ENCODE data around the gene ZNF845. TPM values are rescaled to one million over a fixed set of nuclear protein-coding genes. Genes with fewer than 3 reads are reported as not detected.
"Not testable (repeated sequence)": the region's sequence is repeated elsewhere in the genome, so short reads cannot be mapped to it uniquely, and the experiment has no call there.

Gene ZNF845
- polyA plus RNA-seq, 1 donor: 6.5 TPM

DNA sequence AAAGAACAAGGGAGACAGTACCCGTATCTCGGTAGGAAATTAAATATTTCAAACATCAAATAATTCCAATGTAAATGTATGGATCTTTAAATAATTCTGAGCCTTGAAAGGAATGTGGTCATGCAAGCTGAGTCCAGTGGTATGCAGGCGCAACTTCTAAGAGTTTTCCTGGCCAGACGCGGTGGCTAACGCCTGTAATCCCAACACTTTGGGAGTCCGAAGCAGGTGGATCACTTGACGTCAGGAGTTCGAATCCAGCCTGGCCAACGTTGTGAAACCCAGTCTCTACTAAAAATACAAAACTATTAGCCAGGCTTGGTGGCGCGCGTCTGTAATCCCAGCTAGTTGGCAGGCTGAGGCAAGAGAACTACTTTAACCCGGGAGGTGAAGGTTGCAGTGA, 1.1 kb upstream of the ZNF845 start:
- no CpG with 5 or more reads among the region's 14 CpGs for WGBS (ENCODE audit: insufficient coverage, low lambda C conversion rate)
- Histone ChIP-seq H3K4me1 (ENCODE audit: control insufficient read depth, insufficient read depth, low read length) (no peaks in the 10 kb centered on the region), H3K27me3 (ENCODE audit: control insufficient read depth, insufficient read depth, low read length) (no peaks in the 10 kb centered on the region), H3K9me3 (ENCODE audit: control insufficient read depth, low read depth, low read length) (peaks cover 3% of the 10 kb centered on the region), H3K4me3 (ENCODE audit: low read length) (peak overlapping the region; percentile 70), H3K27ac (ENCODE audit: low read length) (no peak overlapping the region), H3K36me3 (ENCODE audit: control insufficient read depth, insufficient read depth, low read length) (peaks cover under 1% of the 10 kb centered on the region)
- no peak for DNase-seq

DNA sequence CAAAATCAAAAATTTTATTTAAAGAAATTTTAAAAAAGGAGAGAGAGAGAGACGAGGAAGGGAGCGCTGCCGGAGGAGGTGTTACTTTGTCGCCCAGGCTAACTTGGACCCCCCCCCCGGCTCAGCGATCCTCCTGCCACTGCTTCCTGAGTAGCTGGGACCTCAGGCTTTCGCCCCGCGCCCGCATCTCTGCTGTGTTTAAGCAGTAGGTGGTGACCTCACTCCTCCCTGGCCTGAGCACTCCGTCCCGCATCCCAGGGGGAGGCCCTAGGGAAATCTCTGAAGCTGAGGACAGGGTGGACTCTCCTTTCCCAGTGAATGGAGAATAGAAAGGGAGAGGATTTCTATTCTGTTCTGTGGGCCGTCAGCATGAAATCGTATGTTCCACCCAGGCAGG, 485 bp upstream of the ZNF845 start:
- H3K27ac ChIP-seq (ENCODE audit: low read length): peak overlapping the region; percentile 50

DNA sequence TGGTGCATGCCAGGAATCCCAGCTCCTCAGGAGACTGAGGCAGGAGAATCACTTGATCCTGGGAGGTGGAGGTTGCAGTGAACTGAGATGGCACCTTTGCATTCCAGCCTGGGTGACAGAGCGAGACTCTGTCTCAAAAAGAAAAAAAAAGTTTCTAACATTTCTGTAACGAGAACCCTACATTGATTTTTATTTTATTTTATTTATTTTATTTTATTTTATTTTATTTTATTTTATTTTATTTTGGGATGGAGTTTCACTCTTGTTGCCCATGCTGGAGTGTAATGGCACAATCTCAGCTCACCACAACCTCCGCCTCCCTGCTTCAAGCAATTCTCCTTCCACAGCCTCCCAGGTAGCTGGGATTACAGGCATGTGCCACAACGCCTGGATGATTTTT, 10.9 kb downstream of the ZNF845 start:
- not testable (repeated sequence) for H3K27ac ChIP-seq (ENCODE audit: low read length); H3K27me3 ChIP-seq (ENCODE audit: control insufficient read depth, insufficient read depth, low read length); H3K4me1 ChIP-seq (ENCODE audit: control insufficient read depth, insufficient read depth, low read length); H3K4me3 ChIP-seq (ENCODE audit: low read length); DNase-seq
- H3K36me3 ChIP-seq (ENCODE audit: control insufficient read depth, insufficient read depth, low read length): peaks cover 55% of the 10 kb centered on the region
- H3K9me3 ChIP-seq (ENCODE audit: control insufficient read depth, low read depth, low read length): peaks cover 28% of the 10 kb centered on the region
- 100% methylated on average over 1 of the region's 4 CpGs for WGBS (ENCODE audit: insufficient coverage, low lambda C conversion rate)

More for the DNA sequence above, 485 bp upstream of the ZNF845 start:
- Histone ChIP-seq H3K9me3 (ENCODE audit: control insufficient read depth, low read depth, low read length) (peaks cover 3% of the 10 kb centered on the region), H3K4me3 (ENCODE audit: low read length) (peak overlapping the region; percentile 70), H3K27me3 (ENCODE audit: control insufficient read depth, insufficient read depth, low read length) (no peaks in the 10 kb centered on the region), H3K4me1 (ENCODE audit: control insufficient read depth, insufficient read depth, low read length) (no peaks in the 10 kb centered on the region), H3K36me3 (ENCODE audit: control insufficient read depth, insufficient read depth, low read length) (peaks cover 5% of the 10 kb centered on the region)
- peak in 1 of 2 donors; percentile 21 for DNase-seq
- WGBS (ENCODE audit: insufficient coverage, low lambda C conversion rate): 0% methylated on average over 2 of the region's 14 CpGs

DNA sequence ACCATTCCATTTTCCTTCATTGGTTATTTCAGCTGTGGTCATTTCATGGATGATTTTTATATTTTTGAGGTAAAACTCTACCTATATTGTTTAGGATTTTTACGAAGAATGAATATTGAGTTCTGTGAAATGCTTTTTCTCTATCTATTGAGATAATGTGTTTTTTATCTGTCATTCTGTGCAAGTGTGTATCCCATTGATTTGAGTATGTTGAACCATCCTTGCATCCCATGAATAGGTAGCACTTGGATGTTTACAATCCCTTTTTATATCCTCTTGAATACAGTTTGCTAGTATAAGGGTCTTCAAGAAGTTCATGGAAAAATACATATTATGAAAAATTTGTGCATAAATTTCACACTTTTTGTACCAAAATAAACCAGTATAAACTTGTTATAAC, 22.2 kb downstream of the ZNF845 start:
- Histone ChIP-seq H3K36me3 (ENCODE audit: control insufficient read depth, insufficient read depth, low read length) (peaks cover 11% of the 10 kb centered on the region), H3K4me1 (ENCODE audit: control insufficient read depth, insufficient read depth, low read length) (no peaks in the 10 kb centered on the region), H3K4me3 (ENCODE audit: low read length) (no peak overlapping the region), H3K27me3 (ENCODE audit: control insufficient read depth, insufficient read depth, low read length) (no peaks in the 10 kb centered on the region), H3K27ac (ENCODE audit: low read length) (no peak overlapping the region), H3K9me3 (ENCODE audit: control insufficient read depth, low read depth, low read length) (peaks cover 28% of the 10 kb centered on the region)
- 100% methylated on average over 1 of the region's 1 CpG for WGBS (ENCODE audit: insufficient coverage, low lambda C conversion rate)
- DNase-seq: no peak

DNA sequence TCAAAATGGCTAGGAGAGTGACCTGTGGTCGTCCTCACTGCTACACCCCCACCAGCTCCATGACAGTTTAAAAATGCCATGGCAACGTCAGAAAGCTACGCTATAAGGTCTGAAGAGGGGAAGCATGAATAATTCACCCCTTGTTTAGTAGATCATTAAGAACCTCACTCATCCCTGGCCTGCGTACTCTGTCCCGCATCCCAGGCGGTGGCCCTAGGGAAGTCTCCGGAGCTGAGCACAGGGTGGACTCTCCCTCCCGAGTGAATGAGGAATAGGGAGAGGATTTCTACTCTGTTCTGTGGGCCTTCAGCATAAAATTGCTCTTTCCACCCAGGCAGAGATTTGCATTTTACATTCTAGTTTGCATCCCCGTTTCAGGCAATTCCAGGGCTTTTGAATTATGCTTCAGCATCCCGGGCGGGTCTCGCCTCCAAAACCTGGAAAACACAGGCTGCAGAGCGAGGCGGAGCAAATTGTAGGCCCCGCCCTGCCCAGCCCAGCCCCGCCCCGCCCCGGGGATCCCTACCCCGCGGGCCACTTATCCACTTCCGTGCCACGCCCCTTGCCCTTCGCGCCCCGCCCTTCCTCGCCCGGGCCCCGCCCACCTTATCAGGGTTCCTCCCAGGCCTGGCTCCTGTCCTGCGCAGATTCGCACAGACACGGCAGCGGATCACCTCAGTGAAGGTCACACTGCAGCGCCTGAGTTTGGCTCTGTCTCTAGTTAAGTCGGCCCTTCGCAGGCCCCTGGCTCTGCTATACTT, 24.5 kb downstream of the ZNF845 start:
- no peak overlapping the region for H3K27ac ChIP-seq (ENCODE audit: low read length)
- no peak overlapping the region for H3K4me3 ChIP-seq (ENCODE audit: low read length)
- peaks cover 28% of the 10 kb centered on the region for H3K9me3 ChIP-seq (ENCODE audit: control insufficient read depth, low read depth, low read length)
- no peaks in the 10 kb centered on the region for H3K27me3 ChIP-seq (ENCODE audit: control insufficient read depth, insufficient read depth, low read length)
- H3K36me3 ChIP-seq (ENCODE audit: control insufficient read depth, insufficient read depth, low read length): no peaks in the 10 kb centered on the region
- no peaks in the 10 kb centered on the region for H3K4me1 ChIP-seq (ENCODE audit: control insufficient read depth, insufficient read depth, low read length)
- no peak for DNase-seq
- 100% methylated on average over 1 of the region's 35 CpGs for WGBS (ENCODE audit: insufficient coverage, low lambda C conversion rate)

DNA sequence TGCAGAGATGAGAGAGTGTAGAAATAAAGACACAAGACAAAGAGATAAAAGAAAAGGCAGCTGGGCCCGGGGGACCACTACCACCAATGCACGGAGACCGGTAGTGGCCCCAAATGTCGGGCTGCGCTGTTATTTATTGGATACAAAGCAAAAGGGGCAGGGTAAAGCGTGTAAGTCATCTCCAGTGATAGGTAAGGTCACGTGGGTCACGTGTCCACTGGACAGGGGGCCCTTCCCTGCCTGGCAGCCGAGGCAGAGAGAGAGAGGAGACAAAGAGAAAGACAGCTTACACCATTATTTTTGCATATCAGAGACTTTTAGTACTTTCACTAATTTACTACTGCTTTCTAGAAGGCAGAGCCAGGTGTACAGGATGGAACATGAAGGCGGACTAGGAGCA, 26.5 kb downstream of the ZNF845 start:
- WGBS (ENCODE audit: insufficient coverage, low lambda C conversion rate): no CpG with 5 or more reads among the region's 10 CpGs
- H3K4me1 ChIP-seq (ENCODE audit: control insufficient read depth, insufficient read depth, low read length); H3K27ac ChIP-seq (ENCODE audit: low read length); H3K36me3 ChIP-seq (ENCODE audit: control insufficient read depth, insufficient read depth, low read length); H3K4me3 ChIP-seq (ENCODE audit: low read length); H3K27me3 ChIP-seq (ENCODE audit: control insufficient read depth, insufficient read depth, low read length); DNase-seq: not testable (repeated sequence)
- H3K9me3 ChIP-seq (ENCODE audit: control insufficient read depth, low read depth, low read length): peaks cover 24% of the 10 kb centered on the region

DNA sequence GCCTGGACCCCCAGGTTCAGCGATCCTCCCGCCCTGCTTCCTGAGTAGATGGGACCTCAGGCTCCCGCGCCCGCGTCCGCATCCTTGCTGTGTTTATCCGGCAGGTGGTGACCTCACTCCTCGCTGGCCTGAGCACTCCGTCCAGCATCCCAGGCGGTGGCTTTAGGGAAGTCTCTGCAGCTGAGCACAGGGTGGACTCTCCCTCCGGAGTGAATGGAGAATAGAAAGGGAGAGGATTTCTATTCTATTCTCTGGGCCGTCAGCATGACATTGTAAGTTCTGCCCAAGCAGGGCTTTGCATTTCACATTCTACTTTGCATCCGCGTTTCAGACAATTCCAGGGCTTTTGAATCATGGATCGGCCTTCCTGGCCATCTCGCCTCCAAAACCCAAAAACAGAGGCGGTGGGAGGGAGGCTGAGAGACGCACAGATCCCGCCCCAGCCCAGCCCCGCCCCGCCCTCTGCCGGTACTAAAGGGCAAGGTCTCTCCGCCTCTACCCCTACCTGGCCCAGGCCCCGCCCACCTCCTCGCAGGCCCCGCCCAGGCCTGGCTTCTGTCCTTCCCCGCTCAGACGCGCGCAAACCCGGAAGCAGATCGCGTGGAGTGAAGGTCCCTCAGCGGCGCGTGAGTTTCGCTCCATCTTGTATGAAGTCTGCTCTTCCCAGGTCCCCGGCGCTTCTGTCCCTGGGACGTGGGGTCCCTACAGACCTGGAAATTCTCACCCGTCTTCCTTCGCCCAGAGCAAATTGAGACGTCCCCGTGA, 31.8 kb downstream of the ZNF845 start, which contains the start of gene ZNF525:
TSS of gene ZNF525 (plus strand) at position 572 of the 765 bp plus-strand sequence. CDS start 6,577 bp downstream, outside the sequence.
- WGBS (ENCODE audit: insufficient coverage, low lambda C conversion rate): no CpG with 5 or more reads among the region's 45 CpGs
- DNase-seq: peak; percentile 93 to 94
- Histone ChIP-seq H3K27ac (ENCODE audit: low read length) (peak within 1 kb of the TSS; percentile 92), H3K36me3 (ENCODE audit: control insufficient read depth, insufficient read depth, low read length) (no peaks in the 10 kb centered on the region), H3K4me3 (ENCODE audit: low read length) (peak within 1 kb of the TSS; percentile 79), H3K27me3 (ENCODE audit: control insufficient read depth, insufficient read depth, low read length) (no peaks in the 10 kb centered on the region), H3K9me3 (ENCODE audit: control insufficient read depth, low read depth, low read length) (peaks cover 2% of the 10 kb centered on the region), H3K4me1 (ENCODE audit: control insufficient read depth, insufficient read depth, low read length) (peaks cover 13% of the 10 kb centered on the region)

DNA sequence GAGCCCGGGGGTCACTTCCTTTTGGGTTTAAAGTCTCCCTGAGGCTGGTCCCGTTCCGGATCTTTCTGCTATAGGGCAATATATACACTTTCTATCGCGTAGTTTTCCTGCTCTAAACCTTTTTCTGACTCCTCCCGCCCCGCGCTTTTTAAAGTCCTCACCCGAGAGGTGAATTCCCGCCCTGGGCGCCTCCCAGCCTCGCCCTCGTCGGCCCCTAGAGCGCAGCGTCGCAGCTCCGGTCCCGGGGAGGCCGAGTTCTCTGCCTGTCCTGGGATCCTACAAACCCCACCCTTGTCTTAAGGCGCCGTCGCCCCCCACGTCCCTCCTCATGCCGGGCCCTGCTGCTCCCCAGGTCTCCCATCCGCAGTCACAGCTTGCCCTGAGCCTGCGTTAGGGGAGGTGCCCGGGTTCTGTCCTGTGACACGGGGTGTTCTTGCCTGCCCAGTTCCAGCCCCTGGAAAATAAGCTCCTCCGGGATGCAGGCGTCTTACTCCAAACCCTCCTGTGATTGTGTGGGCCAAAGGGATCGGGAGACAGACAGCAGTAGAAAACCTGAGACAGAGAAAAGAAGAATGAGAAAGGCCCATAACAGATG, 32.4 kb downstream of the ZNF845 start:
- H3K9me3 ChIP-seq (ENCODE audit: control insufficient read depth, low read depth, low read length): peaks cover 2% of the 10 kb centered on the region
- WGBS (ENCODE audit: insufficient coverage, low lambda C conversion rate): 0% methylated on average over 2 of the region's 32 CpGs
- peak overlapping the region; percentile 92 for H3K27ac ChIP-seq (ENCODE audit: low read length)
- DNase-seq: peak in 1 of 2 donors; percentile 3
- H3K36me3 ChIP-seq (ENCODE audit: control insufficient read depth, insufficient read depth, low read length): no peaks in the 10 kb centered on the region
- peak overlapping the region; percentile 79 for H3K4me3 ChIP-seq (ENCODE audit: low read length)
- H3K4me1 ChIP-seq (ENCODE audit: control insufficient read depth, insufficient read depth, low read length): peaks cover 13% of the 10 kb centered on the region
- no peaks in the 10 kb centered on the region for H3K27me3 ChIP-seq (ENCODE audit: control insufficient read depth, insufficient read depth, low read length)

DNA sequence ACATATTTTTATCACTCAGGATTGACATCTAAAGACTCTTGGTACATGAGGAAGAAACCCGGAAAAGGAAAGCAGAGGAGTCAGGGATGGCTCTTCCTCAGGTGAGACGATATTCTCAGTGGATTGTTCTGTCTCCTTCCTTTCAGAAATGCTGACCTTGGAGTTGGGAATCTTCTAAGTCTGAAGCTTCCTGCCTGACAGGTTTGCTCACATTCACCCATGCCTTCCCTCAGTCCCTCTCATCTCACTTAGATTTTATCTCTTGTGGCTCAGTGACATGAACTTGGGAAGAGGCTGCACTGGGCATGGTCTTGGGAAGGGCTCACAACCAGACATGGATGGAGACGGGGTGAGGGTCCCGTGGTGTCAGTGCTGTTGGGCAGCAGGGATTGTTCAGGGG, 38.6 kb downstream of the ZNF845 start:
- no peak overlapping the region for H3K27ac ChIP-seq (ENCODE audit: low read length)
- no peak overlapping the region for H3K4me3 ChIP-seq (ENCODE audit: low read length)
- H3K27me3 ChIP-seq (ENCODE audit: control insufficient read depth, insufficient read depth, low read length): no peaks in the 10 kb centered on the region
- peaks cover 30% of the 10 kb centered on the region for H3K36me3 ChIP-seq (ENCODE audit: control insufficient read depth, insufficient read depth, low read length)
- WGBS (ENCODE audit: insufficient coverage, low lambda C conversion rate): no CpG with 5 or more reads among the region's 4 CpGs
- no peak for DNase-seq
- peaks cover 1% of the 10 kb centered on the region for H3K4me1 ChIP-seq (ENCODE audit: control insufficient read depth, insufficient read depth, low read length)
- H3K9me3 ChIP-seq (ENCODE audit: control insufficient read depth, low read depth, low read length): peaks cover 8% of the 10 kb centered on the region

DNA sequence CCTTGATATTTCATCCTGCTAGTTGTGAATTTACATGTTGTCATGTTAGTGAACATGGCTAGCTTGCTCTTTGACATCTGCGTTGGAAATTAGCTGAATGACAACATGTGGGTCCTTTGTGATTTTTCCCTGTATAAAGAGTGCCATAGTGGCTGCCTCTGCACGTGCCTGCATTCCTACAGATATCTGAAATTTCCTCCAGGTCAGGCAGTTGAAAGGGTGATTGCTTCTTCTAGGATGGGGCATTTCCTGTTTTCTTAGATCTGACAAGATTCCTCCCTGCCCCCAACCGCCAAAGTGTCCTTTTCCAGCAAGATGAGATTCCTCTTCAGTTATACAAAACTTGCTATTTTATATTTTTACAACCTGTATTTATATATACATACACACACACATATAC, 40.7 kb downstream of the ZNF845 start:
- WGBS (ENCODE audit: insufficient coverage, low lambda C conversion rate): no CpG with 5 or more reads among the region's 3 CpGs
- Histone ChIP-seq H3K27me3 (ENCODE audit: control insufficient read depth, insufficient read depth, low read length) (no peaks in the 10 kb centered on the region), H3K4me1 (ENCODE audit: control insufficient read depth, insufficient read depth, low read length) (no peaks in the 10 kb centered on the region), H3K9me3 (ENCODE audit: control insufficient read depth, low read depth, low read length) (peaks cover 8% of the 10 kb centered on the region), H3K4me3 (ENCODE audit: low read length) (no peak overlapping the region), H3K36me3 (ENCODE audit: control insufficient read depth, insufficient read depth, low read length) (peaks cover 44% of the 10 kb centered on the region), H3K27ac (ENCODE audit: low read length) (no peak overlapping the region)
- no peak for DNase-seq

Measured in large intestine (tissue), 3 donors.